Lung microvascular endothelial cell (primary cell): ENCODE results near the gene CNNM1. TPM values are rescaled to one million over a fixed set of nuclear protein-coding genes. Genes with fewer than 3 reads are reported as not detected.

Experiments
- total RNA-seq: library from RNA; depleted of rRNA; stranded (reverse); fragments of >200 nt; gene quantifications from 2 replicates; pipeline ENCODE4 v1.2.1, GENCODE V29; 2014

CNNM1 gene
- total RNA-seq, 1 donor from 2014 or later = not detected

Other genes with a start within 250 kb of the CNNM1 start
- under 0.01 TPM in 1 of 2 replicates, not detected in the other for gene HPSE2, start 93.5 kb upstream of the CNNM1 start, total RNA-seq
- gene GOT1, start 101.3 kb downstream of the CNNM1 start, total RNA-seq = 15.5 and 22.2 TPM in 2 replicates
- not detected in 2 replicates for gene NKX2-3, start 203.6 kb downstream of the CNNM1 start, total RNA-seq